Mesothelial cell of epicardium (in vitro differentiated cells): Measurements from ENCODE around the gene ADGRL3. TPM values are rescaled to one million over a fixed set of nuclear protein-coding genes. Genes with fewer than 3 reads are reported as not detected.

ENCODE experiments used
- DNase-seq, 2 experiments: peaks; one replicate each; pipeline ENCODE4 v3.0.0; 2021; ENCODE audit warnings: low spot score in 2 of 2; ENCODE audit not compliant: unreplicated experiment in 2 of 2
- H3K27ac Mint-ChIP-seq: 2 replicates; pipeline ENCODE4 v1.8.0; 2021; ENCODE audit warnings: mixed read lengths
- H3K27me3 Mint-ChIP-seq: 2 replicates; pipeline ENCODE4 v1.8.0; 2021; ENCODE audit warnings: low read depth, mixed read lengths
- H3K36me3 Mint-ChIP-seq: 2 replicates; pipeline ENCODE4 v1.8.0; 2021; ENCODE audit warnings: mixed read lengths
- H3K4me1 Mint-ChIP-seq: 2 replicates; pipeline ENCODE4 v1.8.0; 2021; ENCODE audit warnings: mixed read lengths
- H3K4me3 Mint-ChIP-seq: 2 replicates; pipeline ENCODE4 v1.8.0; 2021; ENCODE audit warnings: mild to moderate bottlenecking, moderate library complexity, mixed read lengths
- H3K9me3 Mint-ChIP-seq: 2 replicates; pipeline ENCODE4 v1.8.0; 2021; ENCODE audit warnings: mixed read lengths
- CTCF ChIP-seq: fragments of 200-600 bp; sonication (generic); IDR thresholded peaks from one replicate; pipeline ENCODE4 v1.5.0; 2021; ENCODE audit warnings: antibody characterized with exemption; ENCODE audit not compliant: unreplicated experiment
- total RNA-seq: library from RNA; stranded (reverse); gene quantifications from 3 replicates; pipeline ENCODE4 v1.2.1, GENCODE V29; 2021

Gene ADGRL3
- total RNA-seq, 1 donor from 2014 or later: 68.3 TPM

GRCh38 chr4:61397174-61397573 lies 197.0 kb downstream of the ADGRL3 start:
- H3K9me3 Mint-ChIP-seq: no peaks in the 10 kb centered on the region
- no peak overlapping the region for H3K27ac Mint-ChIP-seq
- TF ChIP-seq CTCF: no peak
- H3K27me3 Mint-ChIP-seq: no peaks in the 10 kb centered on the region
- H3K4me3 Mint-ChIP-seq: no peak overlapping the region
- H3K36me3 Mint-ChIP-seq: peaks cover 2% of the 10 kb centered on the region
- DNase-seq: no peak
- H3K4me1 Mint-ChIP-seq: peaks cover 10% of the 10 kb centered on the region

GRCh38 chr4:61400439-61401038 lies 200.4 kb downstream of the ADGRL3 start:
- Mint-ChIP-seq H3K27me3 (no peaks in the 10 kb centered on the region), H3K36me3 (no peaks in the 10 kb centered on the region), H3K27ac (no peak overlapping the region), H3K9me3 (no peaks in the 10 kb centered on the region), H3K4me3 (no peak overlapping the region), H3K4me1 (peaks cover 10% of the 10 kb centered on the region)
- TF ChIP-seq CTCF: no peak
- no peak for DNase-seq

GRCh38 chr4:61401771-61402170 lies 201.6 kb downstream of the ADGRL3 start:
- Mint-ChIP-seq H3K4me1 (peaks cover 16% of the 10 kb centered on the region), H3K27me3 (no peaks in the 10 kb centered on the region), H3K27ac (no peak overlapping the region), H3K4me3 (no peak overlapping the region), H3K9me3 (no peaks in the 10 kb centered on the region), H3K36me3 (no peaks in the 10 kb centered on the region)
- DNase-seq: no peak
- no peak for TF ChIP-seq CTCF

- no peak for TF ChIP-seq CTCF
Observed at GRCh38 chr4:61405307-61405706, 205.2 kb downstream of the ADGRL3 start.

GRCh38 chr4:61406677-61407076 lies 206.6 kb downstream of the ADGRL3 start:
- no peaks in the 10 kb centered on the region for H3K36me3 Mint-ChIP-seq
- no peak for DNase-seq
- no peaks in the 10 kb centered on the region for H3K27me3 Mint-ChIP-seq
- no peak for TF ChIP-seq CTCF
- no peak overlapping the region for H3K4me3 Mint-ChIP-seq
- H3K27ac Mint-ChIP-seq: no peak overlapping the region
- no peaks in the 10 kb centered on the region for H3K9me3 Mint-ChIP-seq
- peaks cover 24% of the 10 kb centered on the region for H3K4me1 Mint-ChIP-seq

More at GRCh38 chr4:61405307-61405706, 205.2 kb downstream of the ADGRL3 start:
- no peaks in the 10 kb centered on the region for H3K36me3 Mint-ChIP-seq
- no peak for DNase-seq
- H3K4me3 Mint-ChIP-seq: no peak overlapping the region
- no peaks in the 10 kb centered on the region for H3K9me3 Mint-ChIP-seq
- H3K27me3 Mint-ChIP-seq: no peaks in the 10 kb centered on the region
- peaks cover 25% of the 10 kb centered on the region for H3K4me1 Mint-ChIP-seq
- H3K27ac Mint-ChIP-seq: no peak overlapping the region
